ENCODE measurements around the gene KCNG3.

GRCh38 chr2:42519624-42520023, 25.8 kb upstream of the KCNG3 start:
- TF ChIP-seq POLR2AphosphoS5 (IDR thresholded peaks at IDR 0.05; ENCODE audit: borderline replicate concordance, low read depth, low read length): no peak
- TF ChIP-seq EZH2 (IDR thresholded peaks at IDR 0.05): no peak
- no peak for TF ChIP-seq FOXP2 (optimal IDR thresholded peaks at IDR 0.05; ENCODE audit: control extremely low read depth, extremely low read length, insufficient read depth)

All from SK-N-MC (cell line).